NCI-H748 treated with DMSO at 0.1 percent for 48 hours (cell line): ENCODE results near the gene LSM14B.
A peak's percentile ranks its signal among the peaks of the same experiment; 100 is the strongest.
"Not testable (repeated sequence)": the region's sequence is repeated elsewhere in the genome, so short reads cannot be mapped to it uniquely, and the experiment has no call there.

Experiments
- DNase-seq: peaks from one replicate; lab custom pipeline; 2025; lab: John Stamatoyannopoulos, UW

The LSM14B gene

GRCh38 chr20:62121776-62122653 lies at the start of gene LSM14B:
TSS of gene LSM14B (plus strand) at chr20:62122475. CDS start at chr20:62122667, 192 bp downstream.
- DNase-seq, result peak; percentile 68

- no peak for DNase-seq
Measured at GRCh38 chr20:62073323-62073722, 49.0 kb upstream of the LSM14B start.

GRCh38 chr20:62079166-62079565 lies 43.1 kb upstream of the LSM14B start:
- no peak for DNase-seq

- DNase-seq, result no peak
Measured at GRCh38 chr20:62080249-62080990, 41.9 kb upstream of the LSM14B start.

GRCh38 chr20:62083312-62083711 lies 39.0 kb upstream of the LSM14B start:
- no peak for DNase-seq

GRCh38 chr20:62084224-62084623 lies 38.1 kb upstream of the LSM14B start:
- DNase-seq, result not testable (repeated sequence)

GRCh38 chr20:62085206-62085605 lies 37.1 kb upstream of the LSM14B start:
- DNase-seq, result no peak

GRCh38 chr20:62087227-62087626 lies 35.0 kb upstream of the LSM14B start:
- DNase-seq, result no peak

GRCh38 chr20:62087632-62088031 lies 34.6 kb upstream of the LSM14B start:
- no peak for DNase-seq

- DNase-seq, result no peak
Measured at GRCh38 chr20:62088258-62089127, 33.8 kb upstream of the LSM14B start.

GRCh38 chr20:62089393-62089792 lies 32.9 kb upstream of the LSM14B start:
- DNase-seq, result no peak

- no peak for DNase-seq
Measured at GRCh38 chr20:62096421-62097380, 25.6 kb upstream of the LSM14B start.

- no peak for DNase-seq
Measured at GRCh38 chr20:62097881-62098407, 24.3 kb upstream of the LSM14B start.

GRCh38 chr20:62101078-62101477 lies 21.2 kb upstream of the LSM14B start:
- no peak for DNase-seq

- no peak for DNase-seq
Measured at GRCh38 chr20:62103508-62104233, 18.6 kb upstream of the LSM14B start.

GRCh38 chr20:62104234-62104789 lies 18.0 kb upstream of the LSM14B start:
- no peak for DNase-seq

GRCh38 chr20:62104791-62105345 lies 17.4 kb upstream of the LSM14B start:
- no peak for DNase-seq

- DNase-seq, result no peak
Measured at GRCh38 chr20:62105592-62105991, 16.7 kb upstream of the LSM14B start.

- no peak for DNase-seq
Measured at GRCh38 chr20:62111148-62111547, 11.1 kb upstream of the LSM14B start.
